SK-N-SH (cell line): Measurements from ENCODE around the gene VPS50. TPM values are rescaled to one million over a fixed set of nuclear protein-coding genes. Genes with fewer than 3 reads are reported as not detected.

ENCODE experiments used
- CTCF ChIA-PET: fragments of 300-600, 350-600 bp; formaldehyde crosslinking; extraction: SDS; loops from one replicate; lab custom pipeline; 2021; lab: Yijun Ruan, JAX
- POLR2A ChIA-PET: fragments of 350-600 bp; sonication (Branson Sonifier 250); formaldehyde crosslinking; extraction: SDS; loops from one replicate; lab custom pipeline; 2020; ENCODE audit warnings: antibody characterized with exemption, inconsistent platforms; lab: Yijun Ruan, JAX
- DNase-seq: peaks from one replicate; pipeline ENCODE4 v3.0.0; 2012
- H2AFZ ChIP-seq: fragments of 200-600 bp; sonication (generic); 2 replicates; pipeline ENCODE4 v1.8.1; 2016; ENCODE audit warnings: antibody characterized with exemption, mild to moderate bottlenecking, low read depth
- H3F3A ChIP-seq: fragments of 200-600 bp; sonication (generic); replicated peaks from 2 replicates; pipeline ENCODE3; 2016; ENCODE audit warnings: antibody characterized with exemption, mild to moderate bottlenecking; ENCODE audit not compliant: insufficient read depth
- H3K27ac ChIP-seq, 2 experiments: fragments of 200-500 bp in 1 of 2; fragments of 200-600 bp in 1 of 2; sonication (Bioruptor generic) in 1 of 2; sonication (generic), shearing (Covaris generic) in 1 of 2; 2 replicates each; pipeline versions ENCODE4 v1.5.1 to v1.6.1; 2014 to 2016; ENCODE audit warnings: low read depth in 2 of 2, inconsistent platforms in 1 of 2, low read length in 1 of 2, mild to moderate bottlenecking in 1 of 2, mixed read lengths in 1 of 2
- H3K27me3 ChIP-seq: fragments of 200-600 bp; sonication (generic), shearing (Covaris generic); 2 replicates; pipeline ENCODE4 v1.6.1; 2016; ENCODE audit warnings: mixed run types; ENCODE audit not compliant: insufficient read depth
- H3K36me3 ChIP-seq, 2 experiments: fragments of 200-500 bp in 1 of 2; fragments of 200-600 bp in 1 of 2; sonication (Bioruptor generic) in 1 of 2; sonication (generic) in 1 of 2; replicated peaks in 1 of 2; 2 replicates each; pipeline versions ENCODE3 to v1.5.1; 2014 to 2016; ENCODE audit warnings: low read length in 1 of 2, mild to moderate bottlenecking in 1 of 2; ENCODE audit not compliant: insufficient read depth in 2 of 2, control insufficient read depth in 1 of 2
- H3K4me1 ChIP-seq, 2 experiments: fragments of 200-500 bp in 1 of 2; fragments of 200-600 bp in 1 of 2; sonication (Bioruptor generic) in 1 of 2; sonication (generic), shearing (Covaris generic) in 1 of 2; 2 replicates each; pipeline versions ENCODE4 v1.5.1 to v1.6.1; 2014 to 2016; ENCODE audit warnings: low read depth in 1 of 2, low read length in 1 of 2, mixed run types in 1 of 2; ENCODE audit not compliant: insufficient read depth in 2 of 2, control insufficient read depth in 1 of 2
- H3K4me2 ChIP-seq: fragments of 200-600 bp; sonication (generic), shearing (Covaris generic); 2 replicates; pipeline ENCODE4 v1.6.1; 2017; ENCODE audit warnings: mixed run types
- H3K4me3 ChIP-seq, 2 experiments: fragments of 200-500 bp in 1 of 2; fragments of 200-600 bp in 1 of 2; sonication (Bioruptor generic) in 1 of 2; sonication (generic), shearing (Covaris generic) in 1 of 2; 2 replicates each; pipeline versions ENCODE4 v1.5.1 to v1.8.1; 2014 to 2016; ENCODE audit warnings: low read depth in 2 of 2, inconsistent platforms in 1 of 2, low read length in 1 of 2, mild to moderate bottlenecking in 1 of 2, mixed read lengths in 1 of 2, moderate library complexity in 1 of 2
- H3K79me2 ChIP-seq: fragments of 200-600 bp; sonication (generic); 2 replicates; pipeline ENCODE4 v1.8.1; 2017; ENCODE audit warnings: mild to moderate bottlenecking; ENCODE audit not compliant: insufficient read depth
- H3K9ac ChIP-seq: fragments of 200-600 bp; sonication (generic); 2 replicates; pipeline ENCODE4 v1.6.1; 2017; ENCODE audit warnings: mixed run types
- H3K9me2 ChIP-seq: fragments of 200-600 bp; sonication (generic); 2 replicates; pipeline ENCODE4 v1.6.1; 2017; ENCODE audit warnings: mixed run types
- H3K9me3 ChIP-seq: fragments of 200-600 bp; sonication (generic); 2 replicates; pipeline ENCODE4 v1.6.1; 2017; ENCODE audit warnings: mixed run types, mild to moderate bottlenecking, moderate library complexity
- H4K20me1 ChIP-seq: fragments of 200-600 bp; sonication (generic); 2 replicates; pipeline ENCODE4 v1.6.1; 2017; ENCODE audit warnings: mild to moderate bottlenecking, mixed run types; ENCODE audit not compliant: insufficient read depth
- CHD2 ChIP-seq: fragments of 150-350 bp; IDR thresholded peaks from 2 replicates; pipeline ENCODE4 v1.6.1; 2018; ENCODE audit warnings: low read length; ENCODE audit not compliant: partially characterized antibody
- EZH2phosphoT487 ChIP-seq: fragments of 200-600 bp; sonication (generic); IDR thresholded peaks from 2 replicates; pipeline ENCODE4 v1.6.1; 2017; ENCODE audit warnings: low read depth, mixed run types, mild to moderate bottlenecking, antibody characterized with exemption, moderate library complexity, borderline replicate concordance
- GABPA ChIP-seq: IDR thresholded peaks from 2 replicates; pipeline ENCODE4 v1.4.0; 2012; ENCODE audit warnings: low read depth, mild to moderate bottlenecking
- NFIC ChIP-seq: IDR thresholded peaks from 2 replicates; pipeline ENCODE4 v1.4.0; 2012; ENCODE audit warnings: borderline replicate concordance
- POLR2AphosphoS5 ChIP-seq: IDR thresholded peaks from 2 replicates; pipeline ENCODE4 v1.6.1; 2012; ENCODE audit warnings: low read depth, low read length
- RAD21 ChIP-seq: IDR thresholded peaks from 2 replicates; pipeline ENCODE4 v1.6.1; 2012; ENCODE audit warnings: mild to moderate bottlenecking, low read length
- RCOR1 ChIP-seq: fragments of 150-350 bp; IDR thresholded peaks from 2 replicates; pipeline ENCODE4 v1.6.1; 2017; ENCODE audit warnings: antibody characterized with exemption, low read length
- RXRA ChIP-seq: IDR thresholded peaks from 2 replicates; pipeline ENCODE4 v1.4.0; 2012; ENCODE audit warnings: low read depth, mild to moderate bottlenecking, borderline replicate concordance
- SIN3A ChIP-seq: IDR thresholded peaks from 2 replicates; pipeline ENCODE4 v1.6.1; 2012; ENCODE audit warnings: low read depth, mild to moderate bottlenecking, low read length, moderate library complexity, borderline replicate concordance
- TAF1 ChIP-seq: IDR thresholded peaks from 2 replicates; pipeline ENCODE4 v1.6.1; 2012; ENCODE audit warnings: low read depth, mild to moderate bottlenecking, low read length, moderate library complexity, borderline replicate concordance
- TEAD4 ChIP-seq: IDR thresholded peaks from 2 replicates; pipeline ENCODE4 v1.4.0; 2012; ENCODE audit warnings: mild to moderate bottlenecking, borderline replicate concordance; ENCODE audit not compliant: insufficient read depth
- WGBS: methylation state at CpG from one replicate; pipeline ENCODE4 v1.1.6; 2017; ENCODE audit warnings: low lambda C conversion rate; 5-methylcytosine and 5-hydroxymethylcytosine counted together
- polyA plus RNA-seq, 3 experiments: library from polyadenylated mRNA; depleted of rRNA; stranded (reverse); fragments of >200 nt; gene quantifications; 2 replicates each; pipeline ENCODE4 v1.2.3, GENCODE V29; 2012
- TF ChIP-seq, protein P1 (sequence below): IDR thresholded peaks from 2 replicates; pipeline ENCODE4 v1.6.1; 2012; ENCODE audit warnings: mild to moderate bottlenecking, low read depth, low read length, moderate library complexity
- TF ChIP-seq, protein P2 (sequence below): IDR thresholded peaks from 2 replicates; pipeline ENCODE4 v1.4.0; 2012; ENCODE audit warnings: low read depth, borderline replicate concordance
- TF ChIP-seq, protein P3 (sequence below): fragments of 150-350 bp; IDR thresholded peaks from 2 replicates; pipeline ENCODE4 v1.6.1; 2016; ENCODE audit warnings: mild to moderate bottlenecking, low read depth, low read length
- TF ChIP-seq, protein P4 (sequence below): fragments of 150-350 bp; IDR thresholded peaks from 2 replicates; pipeline ENCODE4 v1.6.1; 2017; ENCODE audit warnings: antibody characterized with exemption, low read length, low read depth, borderline replicate concordance
- TF ChIP-seq, protein P5 (sequence below): IDR thresholded peaks from 2 replicates; pipeline ENCODE4 v1.4.0; 2012; ENCODE audit warnings: low read depth, borderline replicate concordance

VPS50 gene
- polyA plus RNA-seq, 1 of the 3 experiments (the other 2 are of a cell fraction), result 9.1 TPM

DNA sequence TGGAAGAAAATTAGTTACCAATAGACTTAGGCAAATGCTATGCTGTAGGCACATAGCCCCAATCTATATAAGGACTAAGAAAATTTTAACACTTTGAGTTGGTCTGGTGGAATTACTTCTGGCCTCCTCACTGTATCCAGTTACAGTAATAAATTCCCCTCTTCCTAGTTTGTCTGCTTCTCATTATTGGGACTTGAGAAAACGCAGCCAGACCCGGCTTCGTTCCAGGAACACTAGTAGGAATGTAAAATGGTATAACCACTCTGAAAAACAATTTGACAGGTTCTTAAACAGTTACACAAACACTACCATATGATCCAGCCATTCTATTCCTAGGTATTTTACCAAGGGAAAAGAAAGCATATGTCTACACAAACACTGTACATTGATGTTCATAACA, 150.2 kb downstream of the VPS50 start:
- no peaks in the 10 kb centered on the region for H3F3A ChIP-seq
- no peak overlapping the region for H3K4me2 ChIP-seq
- H4K20me1 ChIP-seq, result no peaks in the 10 kb centered on the region
- no peak for DNase-seq
- POLR2A ChIA-PET, result no interaction called here
- TF ChIP-seq CHD2 (no peak), TAF1 (no peak), EZH2phosphoT487 (no peak), TEAD4 (no peak), RXRA (no peak), RCOR1 (no peak), SIN3A (no peak)
- TF ChIP-seq, protein P1, sequence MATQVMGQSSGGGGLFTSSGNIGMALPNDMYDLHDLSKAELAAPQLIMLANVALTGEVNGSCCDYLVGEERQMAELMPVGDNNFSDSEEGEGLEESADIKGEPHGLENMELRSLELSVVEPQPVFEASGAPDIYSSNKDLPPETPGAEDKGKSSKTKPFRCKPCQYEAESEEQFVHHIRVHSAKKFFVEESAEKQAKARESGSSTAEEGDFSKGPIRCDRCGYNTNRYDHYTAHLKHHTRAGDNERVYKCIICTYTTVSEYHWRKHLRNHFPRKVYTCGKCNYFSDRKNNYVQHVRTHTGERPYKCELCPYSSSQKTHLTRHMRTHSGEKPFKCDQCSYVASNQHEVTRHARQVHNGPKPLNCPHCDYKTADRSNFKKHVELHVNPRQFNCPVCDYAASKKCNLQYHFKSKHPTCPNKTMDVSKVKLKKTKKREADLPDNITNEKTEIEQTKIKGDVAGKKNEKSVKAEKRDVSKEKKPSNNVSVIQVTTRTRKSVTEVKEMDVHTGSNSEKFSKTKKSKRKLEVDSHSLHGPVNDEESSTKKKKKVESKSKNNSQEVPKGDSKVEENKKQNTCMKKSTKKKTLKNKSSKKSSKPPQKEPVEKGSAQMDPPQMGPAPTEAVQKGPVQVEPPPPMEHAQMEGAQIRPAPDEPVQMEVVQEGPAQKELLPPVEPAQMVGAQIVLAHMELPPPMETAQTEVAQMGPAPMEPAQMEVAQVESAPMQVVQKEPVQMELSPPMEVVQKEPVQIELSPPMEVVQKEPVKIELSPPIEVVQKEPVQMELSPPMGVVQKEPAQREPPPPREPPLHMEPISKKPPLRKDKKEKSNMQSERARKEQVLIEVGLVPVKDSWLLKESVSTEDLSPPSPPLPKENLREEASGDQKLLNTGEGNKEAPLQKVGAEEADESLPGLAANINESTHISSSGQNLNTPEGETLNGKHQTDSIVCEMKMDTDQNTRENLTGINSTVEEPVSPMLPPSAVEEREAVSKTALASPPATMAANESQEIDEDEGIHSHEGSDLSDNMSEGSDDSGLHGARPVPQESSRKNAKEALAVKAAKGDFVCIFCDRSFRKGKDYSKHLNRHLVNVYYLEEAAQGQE, result no peak
- TF ChIP-seq, protein P2, sequence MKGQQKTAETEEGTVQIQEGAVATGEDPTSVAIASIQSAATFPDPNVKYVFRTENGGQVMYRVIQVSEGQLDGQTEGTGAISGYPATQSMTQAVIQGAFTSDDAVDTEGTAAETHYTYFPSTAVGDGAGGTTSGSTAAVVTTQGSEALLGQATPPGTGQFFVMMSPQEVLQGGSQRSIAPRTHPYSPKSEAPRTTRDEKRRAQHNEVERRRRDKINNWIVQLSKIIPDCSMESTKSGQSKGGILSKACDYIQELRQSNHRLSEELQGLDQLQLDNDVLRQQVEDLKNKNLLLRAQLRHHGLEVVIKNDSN, result no peak
- TF ChIP-seq, all 33 proteins: peak for 0
- Histone ChIP-seq H3K4me1 (no peaks in the 10 kb centered on the region), H3K9me3 (no peaks in the 10 kb centered on the region), H3K27ac (no peak overlapping the region), H3K79me2 (no peaks in the 10 kb centered on the region), H3K9ac (no peak overlapping the region), H2AFZ (no peak overlapping the region), H3K9me2 (no peaks in the 10 kb centered on the region), H3K27me3 (peaks cover 17% of the 10 kb centered on the region; the same call in 1 of the 2 replicates), H3K4me3 (no peak overlapping the region), H3K36me3 (no peaks in the 10 kb centered on the region)
- 45% methylated on average over 3 of the region's 3 CpGs for WGBS
- CTCF ChIA-PET, result interaction anchor here (1.0 kb wide), 1 partner anchor 8 kb away, joined by 3 read pairs; no protein-coding TSS in a partner anchor

DNA sequence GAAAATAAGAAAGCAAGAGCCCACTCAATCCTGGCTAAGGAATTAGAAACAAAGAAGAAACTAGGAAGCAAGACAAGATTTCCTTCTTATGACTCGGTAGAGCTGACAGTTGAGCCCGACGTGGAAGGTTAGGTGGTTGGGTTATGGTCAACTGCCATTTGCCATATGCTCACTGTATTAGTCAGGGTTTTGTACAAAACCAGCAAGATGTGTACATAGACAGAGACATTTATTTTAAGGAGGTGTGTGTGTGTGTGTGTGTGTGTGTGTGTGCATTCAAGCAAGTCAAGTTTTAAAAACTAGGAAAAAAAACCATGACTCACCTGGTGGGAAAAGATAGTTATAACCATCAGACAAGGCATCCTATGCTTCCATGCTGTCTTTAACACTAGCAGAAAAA, 158.5 kb downstream of the VPS50 start:
- Histone ChIP-seq H3K4me3 (no peak overlapping the region), H2AFZ (no peak overlapping the region), H3K27me3 (peaks cover 3% of the 10 kb centered on the region; the same call in 1 of the 2 replicates), H3K4me1 (no peaks in the 10 kb centered on the region), H3K9me3 (no peaks in the 10 kb centered on the region), H3K9me2 (no peaks in the 10 kb centered on the region), H3K4me2 (no peak overlapping the region), H3F3A (no peaks in the 10 kb centered on the region), H3K79me2 (no peaks in the 10 kb centered on the region), H3K27ac (no peak overlapping the region), H3K36me3 (no peaks in the 10 kb centered on the region), H4K20me1 (no peaks in the 10 kb centered on the region), H3K9ac (no peak overlapping the region)
- CTCF ChIA-PET, result interaction anchor here (1.0 to 2.7 kb wide), 2 partner anchors 16 to 47 kb away, joined by 3 to 12 read pairs; no protein-coding TSS in a partner anchor
- TF ChIP-seq NFIC, result no peak
- no peak for TF ChIP-seq RAD21
- TF ChIP-seq, protein P3, sequence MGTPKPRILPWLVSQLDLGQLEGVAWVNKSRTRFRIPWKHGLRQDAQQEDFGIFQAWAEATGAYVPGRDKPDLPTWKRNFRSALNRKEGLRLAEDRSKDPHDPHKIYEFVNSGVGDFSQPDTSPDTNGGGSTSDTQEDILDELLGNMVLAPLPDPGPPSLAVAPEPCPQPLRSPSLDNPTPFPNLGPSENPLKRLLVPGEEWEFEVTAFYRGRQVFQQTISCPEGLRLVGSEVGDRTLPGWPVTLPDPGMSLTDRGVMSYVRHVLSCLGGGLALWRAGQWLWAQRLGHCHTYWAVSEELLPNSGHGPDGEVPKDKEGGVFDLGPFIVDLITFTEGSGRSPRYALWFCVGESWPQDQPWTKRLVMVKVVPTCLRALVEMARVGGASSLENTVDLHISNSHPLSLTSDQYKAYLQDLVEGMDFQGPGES, result no peak
- TF ChIP-seq, protein P4, sequence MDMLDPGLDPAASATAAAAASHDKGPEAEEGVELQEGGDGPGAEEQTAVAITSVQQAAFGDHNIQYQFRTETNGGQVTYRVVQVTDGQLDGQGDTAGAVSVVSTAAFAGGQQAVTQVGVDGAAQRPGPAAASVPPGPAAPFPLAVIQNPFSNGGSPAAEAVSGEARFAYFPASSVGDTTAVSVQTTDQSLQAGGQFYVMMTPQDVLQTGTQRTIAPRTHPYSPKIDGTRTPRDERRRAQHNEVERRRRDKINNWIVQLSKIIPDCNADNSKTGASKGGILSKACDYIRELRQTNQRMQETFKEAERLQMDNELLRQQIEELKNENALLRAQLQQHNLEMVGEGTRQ, result no peak
- TF ChIP-seq POLR2AphosphoS5, result no peak
- TF ChIP-seq TAF1, result no peak
- TF ChIP-seq GABPA, result no peak
- TF ChIP-seq, protein P2, result no peak
- TF ChIP-seq, protein P5, sequence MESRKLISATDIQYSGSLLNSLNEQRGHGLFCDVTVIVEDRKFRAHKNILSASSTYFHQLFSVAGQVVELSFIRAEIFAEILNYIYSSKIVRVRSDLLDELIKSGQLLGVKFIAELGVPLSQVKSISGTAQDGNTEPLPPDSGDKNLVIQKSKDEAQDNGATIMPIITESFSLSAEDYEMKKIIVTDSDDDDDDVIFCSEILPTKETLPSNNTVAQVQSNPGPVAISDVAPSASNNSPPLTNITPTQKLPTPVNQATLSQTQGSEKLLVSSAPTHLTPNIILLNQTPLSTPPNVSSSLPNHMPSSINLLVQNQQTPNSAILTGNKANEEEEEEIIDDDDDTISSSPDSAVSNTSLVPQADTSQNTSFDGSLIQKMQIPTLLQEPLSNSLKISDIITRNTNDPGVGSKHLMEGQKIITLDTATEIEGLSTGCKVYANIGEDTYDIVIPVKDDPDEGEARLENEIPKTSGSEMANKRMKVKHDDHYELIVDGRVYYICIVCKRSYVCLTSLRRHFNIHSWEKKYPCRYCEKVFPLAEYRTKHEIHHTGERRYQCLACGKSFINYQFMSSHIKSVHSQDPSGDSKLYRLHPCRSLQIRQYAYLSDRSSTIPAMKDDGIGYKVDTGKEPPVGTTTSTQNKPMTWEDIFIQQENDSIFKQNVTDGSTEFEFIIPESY, result no peak
- WGBS, result 25% methylated on average over 3 of the region's 3 CpGs
- no peak for DNase-seq
- POLR2A ChIA-PET, result no interaction called here
